Sigmoid colon (tissue), 4 donors: ENCODE results near the gene CLMN.

Experiments
- CTCF ChIP-seq, 4 experiments: fragments of 450-650 bp in 3 of 4; fragments of 200-600 bp in 1 of 4; IDR thresholded peaks; one replicate each; pipeline ENCODE4 v1.5.1; 2016 to 2019; ENCODE audit warnings: antibody characterized with exemption in 4 of 4, mild to moderate bottlenecking in 3 of 4, moderate library complexity in 2 of 4
- POLR2A ChIP-seq, 2 donors: fragments of 450-650 bp; IDR thresholded peaks; one replicate each; pipeline ENCODE4 v1.6.1; 2016; ENCODE audit warnings: antibody characterized with exemption in 2 of 2, mild to moderate bottlenecking in 2 of 2, moderate library complexity in 2 of 2
- POLR2AphosphoS5 ChIP-seq, 4 donors: sonication (generic); formaldehyde crosslinking; IDR thresholded peaks; one replicate each; pipeline ENCODE4 v1.6.1; 2017; ENCODE audit warnings: antibody characterized with exemption in 4 of 4

GRCh38 chr14:95200404-95200803 lies 119.3 kb downstream of the CLMN start:
- no peak for TF ChIP-seq CTCF (IDR thresholded peaks at IDR 0.05)
- no peak for TF ChIP-seq POLR2A (IDR thresholded peaks at IDR 0.05)
- no peak for TF ChIP-seq POLR2AphosphoS5 (IDR thresholded peaks at IDR 0.05)
